Measurements from ENCODE around the gene ZFP69.
"Not testable (repeated sequence)": the region's sequence is repeated elsewhere in the genome, so short reads cannot be mapped to it uniquely, and the experiment has no call there.

Gene ZFP69

DNA sequence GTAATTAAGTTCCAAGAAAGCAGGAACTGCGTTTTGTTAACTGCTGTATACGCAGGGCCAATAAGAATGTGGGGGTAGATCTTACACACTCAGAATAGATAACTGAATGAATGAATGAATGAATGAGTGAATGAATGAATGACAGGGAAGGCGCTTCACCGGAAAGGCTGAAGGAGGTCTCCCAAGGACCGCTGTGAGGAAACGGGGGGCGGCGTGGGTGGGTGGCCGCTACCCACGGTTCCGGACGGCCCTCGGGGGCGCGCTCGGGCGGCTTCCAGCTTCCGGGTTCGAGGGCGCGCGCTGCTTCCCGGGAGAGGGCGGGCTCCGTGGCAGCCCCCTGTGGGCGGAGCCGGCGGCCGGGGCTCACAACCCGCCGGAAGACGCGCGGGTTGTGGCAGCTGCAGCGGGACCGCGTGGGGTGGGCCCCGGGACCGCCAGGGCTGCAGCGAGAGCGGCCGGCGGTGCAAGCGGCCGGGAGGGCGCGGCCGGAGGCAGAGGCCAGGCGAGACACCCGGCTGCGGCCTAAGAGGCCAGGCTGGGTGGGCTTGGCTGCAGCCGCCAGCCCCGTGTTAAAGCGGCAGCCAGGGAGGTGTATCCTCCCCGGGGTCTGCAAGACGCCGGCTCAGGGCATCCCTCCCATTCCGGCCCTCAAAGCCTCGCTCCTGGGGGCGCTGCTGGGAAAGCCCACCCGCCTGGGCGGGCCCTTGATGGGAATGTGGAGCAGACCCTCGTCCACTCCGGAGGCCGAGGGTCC is at the start of gene ZFP69:
ZFP69 (plus strand) TSS at position 367 of the 754 bp plus-strand sequence. CDS start 2,072 bp downstream, outside the sequence.
- DNase-seq (ENCODE audit: low read depth): no peak

DNA sequence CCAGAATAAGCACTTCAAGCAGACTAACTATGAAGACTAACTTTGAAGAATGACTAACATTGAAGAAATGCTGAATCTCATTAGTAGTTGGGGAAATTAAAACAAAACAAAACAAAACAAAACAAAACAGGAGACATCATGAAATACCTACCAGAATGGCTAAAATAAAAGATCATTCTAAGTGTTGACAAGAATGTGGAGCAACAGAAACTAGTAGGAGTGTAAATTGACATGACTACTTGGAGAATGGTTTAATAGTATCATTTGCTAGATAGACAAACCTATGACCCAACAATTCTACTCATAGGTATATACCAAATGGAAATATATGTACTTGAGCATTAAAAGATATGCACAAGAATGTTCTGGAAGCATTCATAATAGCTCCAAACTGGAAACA is 45.7 kb upstream of the ZFP69 start:
- DNase-seq (ENCODE audit: low read depth): no peak

DNA sequence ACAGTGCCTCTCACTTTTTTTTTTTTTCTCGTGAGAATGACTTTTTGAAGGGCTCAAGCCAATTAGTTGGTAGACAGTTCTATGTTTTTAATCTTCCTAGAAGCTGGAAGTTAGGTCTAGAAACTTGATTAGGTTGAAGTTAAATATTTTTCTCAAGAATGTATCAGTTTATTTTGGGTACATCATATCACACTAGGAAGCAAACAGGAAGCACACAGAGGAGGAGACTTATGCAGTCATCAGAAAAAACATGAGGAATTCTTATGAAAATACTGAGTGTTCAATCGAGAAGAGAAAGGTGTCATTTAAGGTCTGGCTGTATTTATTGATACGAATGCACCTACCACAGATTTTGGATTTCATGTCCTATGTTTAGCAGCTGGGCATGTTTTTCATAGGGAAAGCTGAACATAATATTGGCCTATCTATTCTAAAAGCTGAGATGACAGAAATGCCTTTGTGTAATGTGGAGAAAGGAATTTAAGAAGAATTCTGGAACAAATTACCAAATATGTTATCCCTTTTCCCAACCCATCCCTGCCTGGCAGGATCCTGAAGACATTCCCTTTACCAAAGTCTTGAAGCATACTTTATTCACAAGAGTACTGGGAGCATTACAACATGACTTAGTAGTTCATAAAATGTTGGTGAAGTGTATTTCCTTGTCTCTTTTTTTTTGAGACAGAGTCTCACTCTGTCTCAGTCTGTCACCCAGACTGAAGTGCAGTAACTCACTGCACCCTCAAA is 44.3 kb upstream of the ZFP69 start:
- no peak for DNase-seq (ENCODE audit: low read depth)

DNA sequence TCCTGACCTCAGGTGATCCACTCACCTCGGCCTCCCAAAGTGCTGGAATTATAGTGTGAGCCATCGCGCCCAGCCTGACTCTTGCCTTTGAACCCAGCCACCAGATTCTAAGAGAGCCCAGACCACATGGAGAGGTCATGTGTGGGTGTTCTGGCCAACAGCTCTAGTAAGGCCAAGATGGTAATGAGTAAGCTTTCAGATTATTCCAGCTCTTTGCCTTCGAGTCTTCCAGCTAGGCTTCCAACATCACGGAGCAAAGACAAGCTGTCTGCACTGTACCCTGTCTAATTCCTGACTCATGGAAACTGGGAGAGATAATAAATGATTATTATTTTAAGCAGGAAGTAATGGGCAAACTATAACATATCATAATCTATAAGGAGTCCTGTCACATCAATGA is 41.6 kb upstream of the ZFP69 start:
- no peak for DNase-seq (ENCODE audit: low read depth)

DNA sequence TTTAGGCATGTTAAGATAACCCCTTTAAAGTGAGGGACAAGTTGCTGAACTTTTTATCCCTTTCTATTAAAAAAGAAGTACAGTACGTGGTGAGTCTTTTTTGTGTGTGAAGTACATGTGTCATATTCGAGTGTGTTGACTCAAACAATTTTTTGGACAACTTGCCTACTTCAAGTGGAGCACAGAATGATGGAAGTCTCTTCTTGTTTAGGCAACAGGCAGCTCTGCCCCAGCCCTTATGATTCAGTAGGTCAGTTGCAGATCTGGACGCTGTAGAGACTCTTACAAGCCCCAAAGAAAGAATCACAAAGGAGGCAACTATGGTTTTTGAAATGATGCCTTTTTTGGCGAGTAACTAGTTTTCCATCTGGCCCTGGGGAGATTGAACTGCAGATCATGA is 41.2 kb upstream of the ZFP69 start:
- no peak for DNase-seq (ENCODE audit: low read depth)

DNA sequence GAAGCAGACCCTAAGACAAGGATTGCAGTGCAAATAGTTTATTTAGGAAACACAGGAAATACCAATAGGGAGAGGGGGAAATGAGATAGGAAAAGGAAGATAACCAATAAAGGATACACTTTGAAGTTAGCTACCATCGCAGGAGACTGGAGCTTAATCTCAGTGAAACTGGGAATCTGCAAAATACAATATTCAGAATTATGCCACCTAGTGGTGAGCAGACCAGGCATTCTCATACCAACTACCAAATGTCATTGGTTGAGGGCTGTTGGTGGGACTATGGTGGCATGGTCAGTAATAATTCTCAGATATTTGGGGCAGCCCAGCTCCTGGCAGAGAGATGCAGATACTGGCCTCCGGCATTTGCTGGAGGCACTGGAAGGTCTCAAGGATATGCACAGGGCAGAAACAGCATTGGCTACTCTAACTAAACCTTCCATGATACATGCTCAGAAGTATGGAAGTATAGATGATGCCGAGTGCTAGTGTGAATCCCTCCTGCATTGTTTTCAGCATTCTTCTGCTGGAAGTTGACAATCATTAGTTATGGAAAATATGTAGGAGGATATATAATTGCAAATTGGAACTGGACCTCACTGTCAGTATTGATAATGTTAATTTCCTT is 38.6 kb upstream of the ZFP69 start:
- DNase-seq (ENCODE audit: low read depth): no peak

DNA sequence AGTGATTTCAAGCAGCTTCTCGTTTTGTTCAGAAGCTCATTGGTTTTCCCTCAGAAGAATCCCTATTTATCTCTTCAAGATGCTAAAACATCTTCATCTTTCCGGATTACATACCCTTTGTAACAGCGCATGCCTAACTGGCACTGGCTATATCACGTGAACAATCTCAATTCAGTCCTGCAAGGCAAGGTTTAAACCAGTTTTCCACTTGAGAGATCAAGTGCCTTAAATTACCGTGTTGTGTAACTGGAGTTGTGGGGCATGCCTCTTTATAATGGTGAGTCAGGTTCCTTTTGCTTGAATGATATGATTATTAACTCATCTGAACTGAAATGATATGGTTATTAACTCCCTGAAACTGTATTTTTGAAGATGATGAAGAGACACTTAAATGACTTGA is 37.8 kb upstream of the ZFP69 start:
- no peak for DNase-seq (ENCODE audit: low read depth)

DNA sequence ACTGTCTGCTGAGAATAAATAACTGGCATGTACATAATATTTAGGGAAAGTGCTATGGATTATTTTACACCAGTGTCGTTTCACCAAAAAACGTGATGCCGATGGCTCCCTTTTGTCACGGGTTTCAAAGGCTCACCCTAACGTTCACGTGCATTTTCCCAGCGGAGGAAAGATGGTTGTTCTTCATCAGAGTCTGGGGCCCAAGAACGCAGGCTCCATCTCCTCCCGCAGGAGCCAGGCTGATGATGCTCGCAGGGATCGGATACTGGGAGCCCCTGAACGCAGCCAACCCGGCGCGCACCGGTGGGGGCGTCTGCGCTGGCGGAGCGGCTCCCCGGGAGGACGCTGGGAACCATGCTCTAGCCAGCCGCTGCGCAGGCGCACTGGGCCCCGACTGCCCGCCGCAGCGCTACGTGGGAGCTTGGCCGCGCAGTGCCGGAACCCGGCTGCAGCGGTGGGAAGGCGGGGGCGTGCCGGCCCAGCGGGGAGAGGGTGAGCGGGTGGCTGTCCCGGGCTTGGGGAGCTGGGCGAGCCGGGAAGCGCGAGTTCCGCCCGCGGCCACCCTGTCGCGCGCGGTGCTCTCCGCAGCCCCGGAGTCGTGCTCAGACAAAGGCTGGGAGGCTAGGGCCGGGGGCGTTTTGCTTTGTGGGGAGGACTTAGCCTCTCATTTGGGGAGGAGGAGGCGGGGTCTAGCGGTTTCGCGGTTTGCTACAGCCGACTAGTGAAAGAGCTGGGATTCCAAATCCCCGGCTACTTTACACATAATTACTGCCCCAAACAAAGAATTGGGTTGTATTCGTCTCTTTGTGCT is 27.2 kb upstream of the ZFP69 start, which contains the start of gene ZFP69B:
ZFP69B (plus strand) TSS at position 793 of the 811 bp plus-strand sequence. CDS start 486 bp downstream, outside the sequence.
- DNase-seq (ENCODE audit: low read depth): peak; percentile 48

DNA sequence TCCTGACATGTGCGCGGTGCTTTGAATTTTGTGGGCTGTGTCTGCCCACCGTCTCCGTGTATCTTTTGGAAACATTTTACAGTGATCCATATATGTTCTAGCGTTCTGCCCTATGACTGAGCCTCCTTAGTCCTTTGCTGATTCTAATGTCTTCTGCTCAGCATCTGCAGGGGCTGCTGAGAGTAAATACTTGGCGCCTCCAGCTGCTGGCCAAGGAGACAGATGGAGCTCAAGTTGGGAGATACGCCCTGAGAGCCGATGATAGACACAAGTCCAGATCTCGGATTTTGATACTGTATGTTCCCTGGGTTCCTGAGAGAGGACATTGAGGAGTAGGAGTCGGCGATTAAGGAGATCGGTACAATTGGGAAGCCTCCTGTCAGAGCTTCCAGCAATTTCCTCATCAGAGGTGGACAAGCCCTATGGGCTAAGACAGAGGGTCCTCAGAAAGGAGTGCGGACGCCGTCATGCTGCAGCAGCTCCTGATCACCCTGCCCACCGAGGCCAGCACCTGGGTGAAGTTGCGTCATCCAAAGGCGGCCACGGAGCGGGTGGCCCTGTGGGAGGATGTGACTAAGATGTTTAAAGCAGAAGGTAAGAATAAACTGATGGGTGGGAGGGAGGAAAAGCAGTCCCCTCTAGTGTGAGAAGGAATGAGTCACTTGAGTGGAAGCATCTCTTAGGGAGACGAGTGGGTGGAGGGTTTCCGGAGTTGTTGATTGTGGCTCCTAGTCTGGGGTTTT is 26.4 kb upstream of the ZFP69 start:
- no peak for DNase-seq (ENCODE audit: low read depth)

DNA sequence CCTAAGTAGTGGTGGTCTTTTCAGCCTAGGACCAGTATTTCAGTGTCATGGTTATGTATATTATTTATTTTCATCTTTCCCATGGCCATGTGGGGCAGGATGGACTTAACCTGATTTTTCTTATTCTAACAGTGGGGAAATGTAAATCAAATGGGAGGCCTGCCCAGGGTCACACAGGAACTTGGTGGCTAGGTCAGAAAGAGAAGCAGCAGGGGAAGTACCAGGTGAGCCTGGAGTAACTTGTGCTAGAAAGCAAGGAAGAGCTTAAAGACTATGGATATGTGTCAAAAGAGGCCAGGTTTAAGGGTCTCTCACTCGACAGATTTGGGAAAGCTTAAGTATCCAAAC is 25.9 kb upstream of the ZFP69 start:
- no peak for DNase-seq (ENCODE audit: low read depth)

DNA sequence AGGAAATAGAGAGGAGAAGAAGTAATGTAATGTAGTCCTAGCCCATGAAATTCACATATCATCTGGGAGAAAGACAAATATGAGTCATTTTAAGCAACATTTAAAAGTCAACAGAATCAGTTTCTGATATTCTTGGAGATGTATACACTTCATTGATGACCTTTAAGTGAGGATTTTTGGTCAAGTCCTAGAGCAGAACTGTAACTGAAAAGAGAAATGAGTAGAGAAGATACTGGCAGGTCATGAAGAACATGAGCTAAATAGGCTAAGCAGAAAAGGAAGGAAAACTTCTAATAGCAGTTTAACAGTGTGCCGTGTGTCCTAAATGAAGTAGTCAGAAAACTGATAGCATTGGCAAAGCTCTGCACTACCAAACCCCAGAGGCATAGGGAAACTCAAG is 22.2 kb upstream of the ZFP69 start:
- DNase-seq (ENCODE audit: low read depth): no peak

DNA sequence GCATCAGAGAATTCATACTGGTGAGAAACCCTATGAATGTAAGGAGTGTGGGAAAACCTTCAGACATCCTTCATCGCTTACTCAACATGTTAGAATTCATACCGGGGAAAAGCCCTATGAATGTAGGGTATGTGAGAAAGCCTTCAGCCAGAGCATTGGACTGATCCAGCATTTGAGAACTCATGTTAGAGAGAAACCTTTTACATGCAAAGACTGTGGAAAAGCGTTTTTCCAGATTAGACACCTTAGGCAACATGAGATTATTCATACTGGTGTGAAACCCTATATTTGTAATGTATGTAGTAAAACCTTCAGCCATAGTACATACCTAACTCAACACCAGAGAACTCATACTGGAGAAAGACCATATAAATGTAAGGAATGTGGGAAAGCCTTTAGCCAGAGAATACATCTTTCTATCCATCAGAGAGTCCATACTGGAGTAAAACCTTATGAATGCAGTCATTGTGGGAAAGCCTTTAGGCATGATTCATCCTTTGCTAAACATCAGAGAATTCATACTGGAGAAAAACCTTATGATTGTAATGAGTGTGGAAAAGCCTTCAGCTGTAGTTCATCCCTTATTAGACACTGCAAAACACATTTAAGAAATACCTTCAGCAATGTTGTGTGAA is 14.0 kb upstream of the ZFP69 start:
- peak; percentile 2 for DNase-seq (ENCODE audit: low read depth)

DNA sequence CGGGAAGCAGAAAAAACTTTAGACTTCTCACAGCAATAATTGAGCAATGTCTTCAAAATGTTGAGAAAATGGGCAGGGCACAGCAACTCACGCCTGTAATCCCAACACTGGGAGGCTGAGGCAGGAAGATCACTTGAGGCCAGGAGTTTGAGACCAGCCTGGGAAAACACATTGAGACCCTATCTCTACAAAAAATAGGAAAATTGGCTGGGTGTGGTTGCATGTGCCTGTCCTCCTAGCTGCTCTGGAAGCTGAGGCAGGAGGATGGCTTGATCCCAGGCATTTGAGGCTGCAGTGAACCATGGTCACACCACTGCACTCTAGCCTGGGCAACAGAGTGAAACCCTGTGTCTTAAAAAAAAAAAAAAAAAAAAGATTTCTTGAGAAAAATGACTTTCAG is 7.8 kb upstream of the ZFP69 start:
- DNase-seq (ENCODE audit: low read depth): no peak

DNA sequence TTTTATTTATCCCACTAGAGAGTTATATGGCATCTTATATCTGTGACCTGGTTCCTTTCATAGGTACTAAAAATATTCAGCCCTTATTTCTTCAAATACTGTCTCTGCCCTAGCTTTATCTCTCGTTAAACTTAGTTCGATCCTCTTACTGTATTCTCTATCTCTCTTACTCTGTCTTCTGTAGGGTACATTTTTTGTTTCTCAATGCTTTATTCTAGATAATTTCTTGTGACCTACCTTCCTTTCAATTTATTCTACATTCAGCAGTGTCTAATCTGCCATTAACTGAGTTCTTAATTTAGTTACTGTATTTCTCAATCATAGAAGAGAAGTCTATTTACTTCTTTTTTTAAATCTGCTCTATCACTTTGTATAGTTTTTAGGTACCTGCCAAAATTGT is 1.8 kb upstream of the ZFP69 start:
- no peak for DNase-seq (ENCODE audit: low read depth)

DNA sequence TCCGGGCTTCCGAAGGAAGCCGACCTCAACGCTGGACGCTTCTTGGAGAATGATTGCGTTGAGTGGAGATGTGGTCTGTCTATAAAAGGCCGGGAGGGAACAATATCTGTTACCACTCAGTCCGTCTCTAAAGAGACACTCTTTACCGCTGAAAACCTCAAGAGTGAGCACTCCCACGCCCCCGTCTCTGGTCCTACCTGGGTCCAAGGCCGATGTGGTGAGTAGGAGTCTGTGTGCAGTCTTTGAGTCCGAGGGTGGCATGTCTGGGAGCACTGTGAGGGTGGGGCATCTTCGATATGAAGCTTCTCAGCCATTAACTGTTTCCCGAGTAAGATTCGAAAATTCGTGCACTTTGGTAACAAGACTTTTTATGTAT is 576 bp downstream of the ZFP69 start:
- no peak for DNase-seq (ENCODE audit: low read depth)

DNA sequence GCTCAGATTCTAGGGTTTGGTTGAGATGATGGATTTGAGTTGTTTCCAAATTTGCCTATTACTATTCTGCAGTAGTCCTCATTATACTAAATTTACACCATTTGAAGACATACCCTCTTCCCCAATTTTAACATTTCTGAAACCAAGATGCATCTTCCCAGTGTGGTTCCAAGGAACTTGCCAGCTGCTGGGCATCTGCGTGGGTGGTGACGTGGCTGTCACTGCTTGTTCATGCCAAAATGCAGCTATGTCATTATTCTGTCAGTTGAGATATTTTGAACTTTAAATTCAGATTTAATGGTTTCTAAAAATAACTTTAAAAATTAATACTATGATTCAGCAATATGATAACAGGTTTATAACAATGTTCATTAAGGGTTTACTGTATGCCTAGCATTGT is 1.2 kb downstream of the ZFP69 start:
- DNase-seq (ENCODE audit: low read depth): no peak

DNA sequence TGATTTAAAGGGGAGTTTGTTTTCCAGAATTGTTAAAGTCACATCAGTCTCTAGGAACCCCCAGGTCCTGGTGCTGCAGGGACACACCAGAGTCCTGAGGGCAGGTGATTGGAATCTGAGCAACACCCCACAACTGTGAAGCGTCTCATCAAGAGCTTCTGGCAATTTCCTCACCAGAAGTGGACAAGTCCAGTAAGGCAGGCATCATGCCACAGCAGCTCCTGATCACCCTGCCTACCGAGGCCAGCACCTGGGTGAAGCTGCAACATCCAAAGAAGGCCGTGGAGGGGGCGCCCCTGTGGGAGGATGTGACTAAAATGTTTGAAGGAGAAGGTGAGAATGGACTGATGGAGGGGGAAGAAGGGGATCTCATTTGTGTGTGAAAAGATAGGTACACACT is 2.1 kb downstream of the ZFP69 start:
- no peak for DNase-seq (ENCODE audit: low read depth)

DNA sequence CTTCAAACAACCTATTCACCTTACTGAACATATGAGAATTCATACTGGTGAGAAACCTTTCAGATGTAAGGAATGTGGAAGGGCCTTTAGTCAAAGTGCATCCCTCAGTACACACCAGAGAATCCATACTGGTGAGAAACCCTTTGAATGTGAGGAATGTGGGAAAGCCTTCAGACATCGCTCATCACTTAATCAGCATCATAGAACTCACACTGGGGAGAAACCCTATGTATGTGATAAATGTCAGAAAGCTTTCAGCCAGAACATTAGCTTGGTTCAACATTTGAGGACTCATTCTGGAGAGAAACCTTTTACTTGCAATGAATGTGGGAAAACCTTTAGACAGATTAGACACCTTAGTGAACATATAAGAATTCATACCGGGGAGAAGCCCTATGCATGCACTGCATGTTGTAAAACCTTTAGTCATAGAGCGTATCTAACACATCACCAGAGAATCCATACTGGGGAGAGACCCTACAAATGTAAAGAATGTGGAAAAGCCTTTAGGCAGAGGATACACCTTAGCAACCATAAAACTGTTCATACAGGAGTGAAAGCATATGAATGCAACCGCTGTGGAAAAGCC is 18.3 kb downstream of the ZFP69 start:
- DNase-seq (ENCODE audit: low read depth): no peak

DNA sequence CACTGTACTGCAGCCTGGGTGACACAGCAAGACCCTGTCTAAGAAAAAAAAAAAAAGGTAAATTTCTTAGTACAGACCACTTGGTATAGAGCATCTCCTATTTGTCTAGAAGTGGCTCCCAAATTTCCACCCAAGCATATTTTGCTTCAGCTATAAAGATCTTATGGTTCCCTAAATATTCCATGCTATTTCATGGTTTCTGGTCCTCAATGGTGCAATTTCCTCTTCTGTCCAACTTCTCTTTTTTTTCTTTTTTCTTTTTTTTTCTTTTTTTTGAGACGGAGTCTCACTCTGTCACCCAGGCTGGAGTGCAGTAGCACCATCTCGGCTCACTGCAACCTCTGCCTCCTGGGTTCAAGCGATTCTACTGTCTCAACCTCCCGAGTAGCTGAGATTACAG is 25.6 kb downstream of the ZFP69 start:
- DNase-seq (ENCODE audit: low read depth): not testable (repeated sequence)

DNA sequence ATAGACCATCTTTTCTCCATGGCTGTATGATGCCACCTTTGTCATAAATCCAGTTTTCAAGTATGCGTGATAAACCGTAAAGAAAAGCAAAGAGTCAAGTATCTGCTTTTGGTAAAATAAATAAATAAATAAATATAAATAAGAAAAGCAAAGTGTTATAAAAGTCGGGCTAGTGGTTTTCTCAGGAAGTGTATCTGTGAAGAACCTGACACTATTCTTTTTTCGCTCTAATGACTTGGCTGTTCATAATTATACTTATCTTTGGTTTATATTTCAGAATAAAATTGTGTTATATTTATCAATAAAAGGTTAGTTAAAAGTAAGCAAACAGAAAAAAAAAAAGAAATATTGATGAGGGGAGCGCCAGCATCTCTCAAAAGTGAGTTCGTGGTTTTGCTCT is 30.9 kb downstream of the ZFP69 start:
- DNase-seq (ENCODE audit: low read depth): no peak
